GM21381 (cell line): ENCODE results near the gene LRP1.

Source experiments
- ATAC-seq: cut with Tn5 transposase; IDR thresholded peaks from one replicate; pipeline ENCODE4 v1.9.1; 2021; ENCODE audit warnings: mild to moderate bottlenecking, moderate library complexity; ENCODE audit not compliant: unreplicated experiment

LRP1 gene

DNA sequence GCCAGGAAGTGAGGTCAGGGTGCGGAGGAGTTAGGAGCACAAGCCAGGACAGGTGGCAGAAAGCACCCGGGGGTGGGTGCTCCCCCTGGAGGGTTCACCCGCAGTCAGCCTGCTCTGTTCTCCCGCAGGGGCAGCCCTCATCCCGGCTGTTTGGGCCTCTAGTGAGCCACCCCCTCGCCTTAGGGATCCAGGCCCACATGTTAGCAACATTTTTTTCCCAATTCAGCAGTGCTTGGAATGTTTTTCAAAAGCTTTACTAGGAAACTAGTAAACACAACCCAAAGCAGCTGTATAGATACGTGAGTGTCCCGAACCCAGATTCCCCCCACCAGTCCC is 59.8 kb downstream of the LRP1 start:
- ATAC-seq: no peak

DNA sequence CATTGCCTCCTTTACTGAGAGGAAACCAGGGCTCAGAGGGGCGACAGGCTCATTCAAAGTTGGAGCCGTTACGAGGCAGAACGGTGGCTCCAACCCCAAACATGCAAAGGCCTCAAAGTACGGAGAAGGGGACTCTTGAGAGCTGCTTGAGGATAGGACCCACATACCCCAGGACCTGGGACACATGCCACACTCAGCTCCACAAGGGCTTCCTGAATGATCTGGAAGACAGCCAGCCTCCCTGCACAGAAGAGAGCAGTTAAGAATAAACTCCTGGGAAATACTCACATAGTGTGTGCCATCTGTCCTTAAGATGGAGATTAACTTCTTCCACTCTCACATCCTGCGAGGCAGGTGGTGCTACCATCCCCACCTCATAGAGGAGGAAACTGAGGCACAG is 61.8 kb downstream of the LRP1 start:
- no peak for ATAC-seq

DNA sequence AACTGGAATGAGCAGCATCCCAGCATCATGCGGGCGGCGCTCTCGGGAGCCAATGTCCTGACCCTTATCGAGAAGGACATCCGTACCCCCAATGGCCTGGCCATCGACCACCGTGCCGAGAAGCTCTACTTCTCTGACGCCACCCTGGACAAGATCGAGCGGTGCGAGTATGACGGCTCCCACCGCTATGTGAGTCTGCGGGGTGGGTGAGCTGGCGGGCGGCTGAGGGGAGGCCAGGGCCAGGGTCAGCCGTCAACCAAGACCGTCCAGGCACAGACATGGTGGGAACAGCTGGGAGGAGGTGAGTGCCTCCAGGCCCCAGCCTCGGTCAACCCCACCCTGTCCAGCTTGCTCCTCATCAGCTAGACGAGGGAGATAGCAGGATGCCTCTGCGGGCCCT is 62.5 kb downstream of the LRP1 start:
- ATAC-seq: no peak

DNA sequence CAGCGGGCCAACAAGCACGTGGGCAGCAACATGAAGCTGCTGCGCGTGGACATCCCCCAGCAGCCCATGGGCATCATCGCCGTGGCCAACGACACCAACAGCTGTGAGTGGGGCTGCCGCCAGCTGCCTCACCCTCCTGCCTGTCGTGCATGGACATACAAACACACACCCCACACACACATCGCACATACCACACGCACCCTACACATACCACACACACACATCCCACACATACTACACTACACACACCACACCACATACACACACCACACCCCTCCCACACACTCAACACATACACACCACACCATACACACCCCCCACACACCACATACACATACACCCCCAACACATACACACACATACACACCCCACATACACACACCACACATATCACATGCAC is 63.1 kb downstream of the LRP1 start:
- ATAC-seq: no peak

DNA sequence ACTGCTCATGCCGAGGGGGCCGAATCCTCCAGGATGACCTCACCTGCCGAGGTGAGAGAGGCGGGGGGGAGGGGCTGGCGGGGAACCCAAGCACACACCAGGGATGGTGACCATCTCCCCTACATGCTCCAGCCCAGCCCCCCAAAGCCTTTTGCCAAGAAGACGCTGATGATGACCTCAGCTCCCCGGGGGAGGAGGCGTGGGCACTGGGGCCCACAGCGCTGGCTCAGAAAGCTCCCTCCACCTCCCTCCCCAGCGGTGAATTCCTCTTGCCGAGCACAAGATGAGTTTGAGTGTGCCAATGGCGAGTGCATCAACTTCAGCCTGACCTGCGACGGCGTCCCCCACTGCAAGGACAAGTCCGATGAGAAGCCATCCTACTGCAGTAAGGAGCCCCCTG is 64.6 kb downstream of the LRP1 start:
- no peak for ATAC-seq

DNA sequence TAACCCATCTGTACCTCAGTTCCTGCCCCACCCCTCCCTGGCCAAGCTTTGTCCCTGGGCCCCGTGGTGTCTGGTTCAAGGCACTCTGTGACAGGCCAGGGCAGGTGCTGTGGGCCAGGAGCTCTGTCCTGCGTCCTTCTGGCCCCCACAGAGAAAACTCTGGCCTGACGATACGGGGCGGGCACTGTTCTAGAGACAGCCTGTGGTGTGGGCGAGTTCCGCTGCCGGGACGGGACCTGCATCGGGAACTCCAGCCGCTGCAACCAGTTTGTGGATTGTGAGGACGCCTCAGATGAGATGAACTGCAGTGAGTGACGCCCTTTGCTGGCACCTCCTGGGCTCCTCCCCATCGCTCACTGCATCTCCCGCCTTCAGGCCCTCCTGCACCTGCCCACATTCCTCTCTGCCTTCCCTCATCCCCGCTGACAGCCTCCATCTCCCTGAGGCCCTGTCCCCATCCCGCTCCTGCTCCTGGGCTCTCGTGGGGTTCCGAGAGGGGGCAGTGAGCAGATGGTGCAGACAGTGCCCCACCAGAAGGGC is 65.5 kb downstream of the LRP1 start:
- no peak for ATAC-seq

DNA sequence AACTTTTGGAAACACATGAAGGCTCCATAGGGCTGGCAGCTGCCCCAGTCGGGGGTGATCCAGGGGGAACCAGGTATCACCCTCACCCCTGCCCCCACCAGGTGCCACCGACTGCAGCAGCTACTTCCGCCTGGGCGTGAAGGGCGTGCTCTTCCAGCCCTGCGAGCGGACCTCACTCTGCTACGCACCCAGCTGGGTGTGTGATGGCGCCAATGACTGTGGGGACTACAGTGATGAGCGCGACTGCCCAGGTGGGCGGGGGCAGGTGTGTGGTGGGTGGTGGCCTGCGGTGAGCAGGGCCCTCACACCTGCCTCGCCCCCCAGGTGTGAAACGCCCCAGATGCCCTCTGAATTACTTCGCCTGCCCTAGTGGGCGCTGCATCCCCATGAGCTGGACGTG is 66.0 kb downstream of the LRP1 start:
- ATAC-seq: no peak

DNA sequence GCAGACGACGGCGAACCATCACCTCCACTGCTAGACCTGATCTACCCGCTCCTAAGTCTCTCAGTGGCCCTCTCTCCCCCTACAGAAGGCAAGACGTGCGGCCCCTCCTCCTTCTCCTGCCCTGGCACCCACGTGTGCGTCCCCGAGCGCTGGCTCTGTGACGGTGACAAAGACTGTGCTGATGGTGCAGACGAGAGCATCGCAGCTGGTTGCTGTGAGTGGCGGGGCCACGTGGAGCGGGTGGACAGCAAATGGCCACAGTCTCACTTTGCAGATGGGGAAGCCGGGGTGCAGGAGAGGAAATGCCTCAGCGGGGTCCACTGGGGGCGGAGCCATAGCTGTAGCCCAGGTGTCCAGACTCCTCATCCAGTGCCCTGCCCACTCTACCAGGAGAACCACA is 66.9 kb downstream of the LRP1 start:
- ATAC-seq: no peak

DNA sequence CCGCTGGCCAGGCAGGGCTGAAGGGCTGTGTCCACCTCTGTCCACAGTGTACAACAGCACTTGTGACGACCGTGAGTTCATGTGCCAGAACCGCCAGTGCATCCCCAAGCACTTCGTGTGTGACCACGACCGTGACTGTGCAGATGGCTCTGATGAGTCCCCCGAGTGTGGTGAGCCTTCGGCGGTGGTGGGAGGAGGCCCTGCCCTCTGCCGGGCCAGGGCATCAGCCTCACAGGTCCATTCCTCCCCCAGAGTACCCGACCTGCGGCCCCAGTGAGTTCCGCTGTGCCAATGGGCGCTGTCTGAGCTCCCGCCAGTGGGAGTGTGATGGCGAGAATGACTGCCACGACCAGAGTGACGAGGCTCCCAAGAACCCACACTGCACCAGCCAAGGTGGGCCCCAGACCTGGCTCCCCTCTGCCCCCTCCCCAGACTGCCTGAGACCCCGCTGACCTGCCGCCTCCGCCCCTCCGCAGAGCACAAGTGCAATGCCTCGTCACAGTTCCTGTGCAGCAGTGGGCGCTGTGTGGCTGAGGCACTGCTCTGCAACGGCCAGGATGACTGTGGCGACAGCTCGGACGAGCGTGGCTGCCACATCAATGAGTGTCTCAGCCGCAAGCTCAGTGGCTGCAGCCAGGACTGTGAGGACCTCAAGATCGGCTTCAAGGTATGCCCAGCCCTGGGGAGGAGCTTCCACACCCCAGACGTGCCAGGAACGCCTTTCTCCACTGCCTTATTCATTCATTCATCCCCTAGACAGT is 67.5 kb downstream of the LRP1 start:
- ATAC-seq: no peak

DNA sequence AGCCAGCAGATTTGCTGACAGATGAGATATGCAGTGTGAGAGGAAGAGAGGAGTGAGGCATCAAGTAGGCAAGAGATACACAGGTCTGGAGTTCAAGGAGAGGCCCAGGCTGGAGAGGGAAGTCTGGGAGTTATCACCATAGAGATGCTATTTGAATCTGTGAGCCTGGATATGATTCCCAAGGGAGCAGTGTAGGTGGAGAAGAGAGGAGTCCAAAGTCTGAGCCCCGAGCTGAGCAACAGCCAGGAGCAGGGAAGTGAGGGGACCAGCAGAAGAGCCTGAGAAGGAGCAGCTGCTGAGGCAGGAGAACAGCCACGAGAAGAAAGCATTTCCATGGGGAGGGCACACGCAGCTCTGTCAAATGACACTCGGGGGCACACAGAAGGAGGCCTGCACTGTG is 68.2 kb downstream of the LRP1 start:
- ATAC-seq: no peak

DNA sequence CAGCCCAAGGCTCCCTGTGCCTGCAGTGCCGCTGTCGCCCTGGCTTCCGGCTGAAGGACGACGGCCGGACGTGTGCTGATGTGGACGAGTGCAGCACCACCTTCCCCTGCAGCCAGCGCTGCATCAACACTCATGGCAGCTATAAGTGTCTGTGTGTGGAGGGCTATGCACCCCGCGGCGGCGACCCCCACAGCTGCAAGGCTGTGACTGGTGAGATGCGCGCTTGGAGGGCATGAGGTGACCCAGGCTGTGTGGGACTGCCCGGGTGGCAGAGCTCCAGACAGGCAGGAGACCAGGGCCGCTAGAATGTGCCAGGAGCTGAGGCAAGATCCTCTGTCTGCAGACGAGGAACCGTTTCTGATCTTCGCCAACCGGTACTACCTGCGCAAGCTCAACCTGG is 68.7 kb downstream of the LRP1 start:
- no peak for ATAC-seq

DNA sequence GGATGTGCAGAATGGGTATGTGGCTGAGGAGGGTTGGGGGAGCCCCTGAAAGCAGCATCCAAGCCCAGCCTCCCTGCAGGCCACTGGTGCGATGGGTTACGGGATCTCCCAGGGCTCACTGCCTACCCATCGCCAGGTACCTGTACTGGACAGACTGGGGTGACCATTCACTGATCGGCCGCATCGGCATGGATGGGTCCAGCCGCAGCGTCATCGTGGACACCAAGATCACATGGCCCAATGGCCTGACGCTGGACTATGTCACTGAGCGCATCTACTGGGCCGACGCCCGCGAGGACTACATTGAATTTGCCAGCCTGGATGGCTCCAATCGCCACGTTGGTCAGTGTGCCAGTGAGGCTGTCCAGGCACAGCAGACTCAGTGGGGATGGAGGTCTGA is 70.0 kb downstream of the LRP1 start:
- no peak for ATAC-seq

DNA sequence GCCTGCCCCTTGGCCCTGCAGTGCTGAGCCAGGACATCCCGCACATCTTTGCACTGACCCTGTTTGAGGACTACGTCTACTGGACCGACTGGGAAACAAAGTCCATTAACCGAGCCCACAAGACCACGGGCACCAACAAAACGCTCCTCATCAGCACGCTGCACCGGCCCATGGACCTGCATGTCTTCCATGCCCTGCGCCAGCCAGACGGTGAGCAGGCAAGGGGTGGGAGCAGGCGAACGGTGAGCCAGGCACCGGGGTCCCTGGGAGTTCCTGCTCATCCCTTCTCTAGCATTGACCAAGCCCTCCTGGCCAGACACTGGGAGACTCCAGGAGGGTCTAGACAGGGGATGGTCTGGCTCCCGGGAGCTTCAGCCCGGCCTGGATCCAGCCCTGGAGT is 70.9 kb downstream of the LRP1 start:
- no peak for ATAC-seq

DNA sequence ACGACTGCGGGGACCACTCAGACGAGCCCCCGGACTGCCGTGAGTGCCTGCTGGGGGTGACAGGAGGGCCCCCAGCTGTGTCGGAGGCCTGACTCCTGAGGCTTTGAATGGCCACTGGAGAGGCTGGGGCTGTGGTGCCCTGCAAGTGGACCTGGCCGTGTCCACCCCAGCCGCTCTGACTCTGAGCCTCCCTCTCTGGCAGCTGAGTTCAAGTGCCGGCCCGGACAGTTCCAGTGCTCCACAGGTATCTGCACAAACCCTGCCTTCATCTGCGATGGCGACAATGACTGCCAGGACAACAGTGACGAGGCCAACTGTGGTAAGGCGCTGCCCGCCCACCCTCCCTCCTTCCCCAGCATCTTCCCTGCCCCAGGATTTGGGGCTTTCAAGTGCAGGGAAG is 72.2 kb downstream of the LRP1 start:
- no peak for ATAC-seq

DNA sequence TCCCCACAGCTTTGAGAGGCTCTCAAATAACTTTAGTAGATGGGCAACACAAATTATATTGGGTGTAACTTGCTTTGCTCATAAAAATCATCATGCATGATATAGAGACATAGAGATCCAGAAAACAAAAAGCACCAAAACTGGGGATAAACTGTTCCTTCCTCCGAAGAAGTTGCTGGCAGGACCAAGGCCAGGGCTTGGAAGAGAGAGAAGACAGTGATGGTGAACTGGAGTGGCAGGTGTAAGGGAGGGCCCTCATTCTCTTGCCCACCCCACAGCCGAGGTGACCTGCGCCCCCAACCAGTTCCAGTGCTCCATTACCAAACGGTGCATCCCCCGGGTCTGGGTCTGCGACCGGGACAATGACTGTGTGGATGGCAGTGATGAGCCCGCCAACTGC is 72.9 kb downstream of the LRP1 start:
- no peak for ATAC-seq

DNA sequence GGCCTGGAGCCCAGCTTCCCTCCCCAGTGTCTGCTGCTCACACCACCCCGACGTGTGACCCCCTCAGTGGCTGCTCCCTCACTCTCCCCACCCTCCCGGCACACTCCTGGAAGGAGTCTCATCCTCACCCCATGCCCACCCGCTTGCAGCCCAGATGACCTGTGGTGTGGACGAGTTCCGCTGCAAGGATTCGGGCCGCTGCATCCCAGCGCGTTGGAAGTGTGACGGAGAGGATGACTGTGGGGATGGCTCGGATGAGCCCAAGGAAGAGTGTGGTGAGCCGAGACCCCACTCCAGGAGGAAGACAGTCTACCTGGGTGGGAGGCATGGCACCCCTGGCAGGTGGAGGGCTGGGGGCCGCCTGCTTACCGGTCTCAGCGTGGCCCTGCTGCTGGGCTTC is 73.3 kb downstream of the LRP1 start:
- ATAC-seq: no peak

DNA sequence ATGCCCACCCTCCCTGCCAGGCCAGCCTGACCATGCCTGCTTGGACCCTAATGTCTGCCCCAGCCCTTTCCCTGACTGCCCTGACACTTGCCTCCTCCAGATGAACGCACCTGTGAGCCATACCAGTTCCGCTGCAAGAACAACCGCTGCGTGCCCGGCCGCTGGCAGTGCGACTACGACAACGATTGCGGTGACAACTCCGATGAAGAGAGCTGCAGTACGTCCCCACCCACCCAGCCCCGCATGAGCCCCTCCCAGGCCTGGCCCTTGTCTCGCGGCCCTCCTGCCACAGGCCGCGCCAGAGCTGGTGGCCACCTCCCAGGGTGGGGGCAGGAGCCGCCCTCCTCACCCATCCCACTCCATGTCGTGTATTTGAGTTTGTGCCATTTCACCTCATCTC is 74.0 kb downstream of the LRP1 start:
- ATAC-seq: no peak

DNA sequence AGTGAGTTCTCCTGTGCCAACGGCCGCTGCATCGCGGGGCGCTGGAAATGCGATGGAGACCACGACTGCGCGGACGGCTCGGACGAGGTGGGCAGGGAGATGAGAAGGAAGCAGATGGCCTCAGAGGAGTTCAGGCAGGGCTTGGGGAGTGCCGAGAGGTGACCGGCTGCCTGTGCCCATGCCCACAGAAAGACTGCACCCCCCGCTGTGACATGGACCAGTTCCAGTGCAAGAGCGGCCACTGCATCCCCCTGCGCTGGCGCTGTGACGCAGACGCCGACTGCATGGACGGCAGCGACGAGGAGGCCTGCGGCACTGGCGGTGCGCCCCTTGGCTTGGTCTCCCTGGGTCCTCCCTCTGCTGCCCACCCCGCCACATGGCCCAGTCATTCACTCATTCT is 74.9 kb downstream of the LRP1 start:
- no peak for ATAC-seq

DNA sequence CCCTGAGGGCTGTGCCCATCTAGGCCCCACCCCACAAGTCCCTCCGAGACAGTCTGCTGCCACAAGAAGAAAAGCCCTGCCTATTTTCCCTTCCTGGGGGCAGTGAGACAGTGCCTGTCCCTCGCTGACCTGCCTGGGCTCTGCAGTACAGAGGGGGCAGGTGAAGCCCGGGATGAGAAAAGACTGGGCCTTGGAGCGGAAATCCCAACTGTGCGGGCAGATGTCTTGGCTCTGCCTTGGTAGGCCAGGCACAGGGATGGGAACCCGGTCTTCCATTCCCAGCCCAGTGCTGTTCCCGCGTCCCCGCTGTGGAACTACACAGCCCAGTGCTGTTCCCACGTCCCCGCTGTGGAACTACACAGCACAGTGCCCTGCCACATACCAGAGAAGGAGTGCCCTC is 75.5 kb downstream of the LRP1 start:
- no peak for ATAC-seq

DNA sequence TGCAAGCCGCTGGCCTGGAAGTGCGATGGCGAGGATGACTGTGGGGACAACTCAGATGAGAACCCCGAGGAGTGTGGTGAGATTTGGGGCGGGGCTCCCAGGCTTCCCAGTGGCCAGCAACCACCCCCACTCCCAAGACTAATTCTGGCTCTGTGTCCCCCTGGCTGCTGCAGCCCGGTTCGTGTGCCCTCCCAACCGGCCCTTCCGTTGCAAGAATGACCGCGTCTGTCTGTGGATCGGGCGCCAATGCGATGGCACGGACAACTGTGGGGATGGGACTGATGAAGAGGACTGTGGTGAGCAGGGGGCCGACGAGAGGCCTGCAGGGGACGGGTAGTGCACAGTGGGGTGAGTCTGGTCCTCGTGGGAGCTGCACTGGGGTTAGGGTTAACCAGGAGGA is 76.2 kb downstream of the LRP1 start:
- ATAC-seq: no peak

DNA sequence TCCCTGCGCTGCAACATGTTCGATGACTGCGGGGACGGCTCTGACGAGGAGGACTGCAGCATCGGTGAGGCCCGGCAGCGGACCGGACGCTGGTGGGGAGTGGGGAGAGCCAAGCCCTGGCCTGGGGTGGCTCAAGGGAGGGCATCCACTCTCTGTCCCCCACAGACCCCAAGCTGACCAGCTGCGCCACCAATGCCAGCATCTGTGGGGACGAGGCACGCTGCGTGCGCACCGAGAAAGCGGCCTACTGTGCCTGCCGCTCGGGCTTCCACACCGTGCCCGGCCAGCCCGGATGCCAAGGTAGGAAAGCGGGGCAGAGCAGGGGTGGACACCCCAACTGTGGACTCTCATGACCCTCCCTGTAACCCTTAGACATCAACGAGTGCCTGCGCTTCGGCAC is 76.9 kb downstream of the LRP1 start:
- ATAC-seq: no peak

DNA sequence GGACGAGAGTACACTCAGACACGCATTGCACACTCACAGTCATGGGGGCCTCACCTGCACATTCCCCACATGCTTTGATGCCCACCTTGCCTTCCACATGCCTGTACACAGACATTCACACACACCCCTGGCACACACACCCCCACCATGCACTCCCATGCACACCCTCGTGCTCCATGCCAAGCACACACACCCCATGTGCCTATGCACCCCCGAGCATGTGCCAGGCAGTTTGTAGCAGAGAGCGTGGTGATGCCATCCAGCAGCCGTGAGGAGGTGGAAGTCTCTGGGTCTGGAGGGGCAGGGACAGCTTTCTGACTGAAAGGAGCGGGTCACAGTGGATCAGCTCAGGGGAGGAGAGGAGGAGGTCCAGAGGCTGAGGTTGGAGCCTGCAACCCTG is 77.6 kb downstream of the LRP1 start:
- no peak for ATAC-seq
